Adrenal gland (tissue), 5 donors: Measurements from ENCODE around the gene NEU4.

Experiments used
- CTCF ChIP-seq, 6 experiments: fragments of 450-650 bp in 4 of 6; fragments of 200-600 bp in 2 of 6; sonication (generic) in 1 of 6; IDR thresholded peaks; 1 replicate in 5 of 6; 2 replicates in 1 of 6; pipeline versions ENCODE4 v1.5.1 to v1.8.0; 2016 to 2021; ENCODE audit warnings: antibody characterized with exemption in 6 of 6, mild to moderate bottlenecking in 2 of 6, moderate library complexity in 1 of 6
- POLR2A ChIP-seq, 2 donors: fragments of 450-650 bp; IDR thresholded peaks; one replicate each; pipeline ENCODE4 v1.6.1; 2017; ENCODE audit warnings: antibody characterized with exemption in 2 of 2, mild to moderate bottlenecking in 2 of 2, moderate library complexity in 1 of 2
- donor health status: DM: no; HTN: no; CAD: no.

- TF ChIP-seq CTCF (IDR thresholded peaks at IDR 0.05) (no peak), POLR2A (IDR thresholded peaks at IDR 0.05) (no peak)
These were observed 12.8 kb upstream of the NEU4 start for GRCh38 chr2:241796209-241796608.
